NT2/D1 (cell line): ENCODE results near the gene ANTXRL.

ENCODE experiments used
- SUZ12 ChIP-seq: IDR thresholded peaks from 2 replicates; pipeline ENCODE4 v1.6.1; 2011; ENCODE audit not compliant: insufficient read length, insufficient read depth; ENCODE audit errors: extremely low read depth
- YY1 ChIP-seq: IDR thresholded peaks from 2 replicates; pipeline ENCODE4 v1.6.1; 2011; ENCODE audit not compliant: insufficient read length, insufficient read depth
- ZNF274 ChIP-seq: IDR thresholded peaks from 2 replicates; pipeline ENCODE4 v1.6.1; 2011; ENCODE audit warnings: mild to moderate bottlenecking, low read depth, low read length

DNA sequence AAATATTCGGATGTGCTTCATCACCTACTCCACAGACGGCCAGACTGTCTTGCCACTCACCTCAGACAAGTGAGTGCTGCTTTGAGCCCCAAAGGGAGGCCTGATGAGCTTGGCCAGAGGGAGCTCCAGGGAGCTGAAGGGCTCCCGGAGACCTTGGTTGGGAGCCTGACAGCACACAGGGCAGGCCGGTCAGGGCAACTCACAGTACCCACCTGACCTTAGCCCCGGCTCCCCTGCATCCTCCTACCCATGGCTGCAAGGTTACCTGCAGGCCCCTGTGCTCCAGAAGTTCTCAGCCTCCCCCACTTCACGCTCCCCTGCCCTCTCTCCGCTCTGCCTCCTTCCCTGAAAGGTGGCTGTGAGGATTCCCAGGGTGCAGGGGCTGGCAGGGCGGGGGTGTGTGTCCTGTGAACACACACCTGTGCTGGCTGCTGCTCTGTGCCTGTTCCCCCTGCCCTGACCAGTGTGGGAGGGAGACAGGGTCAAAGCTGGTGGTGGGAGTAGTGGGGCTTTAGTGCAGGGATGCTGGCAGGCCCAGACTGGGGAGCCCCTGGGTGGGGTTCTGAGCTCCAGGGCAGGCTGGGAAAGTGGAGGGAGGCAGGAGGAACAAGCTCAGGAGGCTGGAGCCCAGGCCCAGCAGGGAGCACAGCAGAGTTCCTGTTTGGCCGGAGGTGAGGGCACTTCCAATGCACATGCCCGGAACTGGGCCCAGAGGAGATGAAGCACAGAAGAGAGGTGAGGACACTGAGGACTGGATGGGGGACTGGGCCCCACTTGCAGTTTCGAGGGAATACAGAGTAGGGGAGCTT, 7.2 kb downstream of the ANTXRL start:
- TF ChIP-seq SUZ12 (no peak), ZNF274 (no peak), YY1 (no peak)
